ENCODE results near the gene LAMC3.

LAMC3 gene

GRCh38 chr9:130979591-130980385, 29.2 kb upstream of the LAMC3 start:
- DNase-seq = no peak

- DNase-seq = no peak
These were observed 28.4 kb upstream of the LAMC3 start for GRCh38 chr9:130980526-130980925.

- no peak for DNase-seq
These were observed 27.8 kb upstream of the LAMC3 start for GRCh38 chr9:130981002-130981755.

- DNase-seq = no peak
These were observed 27.2 kb upstream of the LAMC3 start for GRCh38 chr9:130981756-130982137.

- no peak for DNase-seq
These were observed 26.2 kb upstream of the LAMC3 start for GRCh38 chr9:130982636-130983358.

- DNase-seq = no peak
These were observed 25.7 kb upstream of the LAMC3 start for GRCh38 chr9:130983359-130983670.

GRCh38 chr9:130983970-130984369, 25.0 kb upstream of the LAMC3 start:
- no peak for DNase-seq

GRCh38 chr9:130984521-130984920, 24.5 kb upstream of the LAMC3 start:
- no peak for DNase-seq

- DNase-seq = no peak
These were observed 23.9 kb upstream of the LAMC3 start for GRCh38 chr9:130985029-130985428.

GRCh38 chr9:130985606-130986162, 23.3 kb upstream of the LAMC3 start:
- no peak for DNase-seq

- no peak for DNase-seq
These were observed 22.5 kb upstream of the LAMC3 start for GRCh38 chr9:130986356-130986965.

- no peak for DNase-seq
These were observed 21.9 kb upstream of the LAMC3 start for GRCh38 chr9:130987054-130987453.

- DNase-seq = no peak
These were observed 21.1 kb upstream of the LAMC3 start for GRCh38 chr9:130987738-130988399.

GRCh38 chr9:130988400-130988747, 20.6 kb upstream of the LAMC3 start:
- DNase-seq = no peak

GRCh38 chr9:130988905-130989304, 20.1 kb upstream of the LAMC3 start:
- DNase-seq = no peak

GRCh38 chr9:130989391-130989790, 19.6 kb upstream of the LAMC3 start:
- DNase-seq = no peak

- no peak for DNase-seq
These were observed 19.1 kb upstream of the LAMC3 start for GRCh38 chr9:130989891-130990290.

GRCh38 chr9:130990306-130990977, 18.5 kb upstream of the LAMC3 start:
- DNase-seq = no peak

GRCh38 chr9:130990978-130991777, 17.8 kb upstream of the LAMC3 start:
- DNase-seq = no peak

GRCh38 chr9:130991778-130992681, 16.9 kb upstream of the LAMC3 start:
- DNase-seq = no peak

Data from NCI-H2029 (cell line).